WTC11 (cell line): Measurements from ENCODE around the gene UTP14C.

Source experiments
- ATF1 ChIP-seq: sonication (generic); formaldehyde crosslinking; IDR thresholded peaks from 2 replicates; pipeline ENCODE4 v1.8.1; 2023; ENCODE audit warnings: mild to moderate bottlenecking, moderate library complexity, missing genetic modification reagents
- KAT7 ChIP-seq: sonication (generic); formaldehyde crosslinking; IDR thresholded peaks from 2 replicates; pipeline ENCODE4 v1.8.1; 2023; ENCODE audit warnings: missing genetic modification reagents, mild to moderate bottlenecking, borderline replicate concordance
- SP1 ChIP-seq: sonication (generic); formaldehyde crosslinking; conservative IDR thresholded peaks from 2 replicates; pipeline ENCODE4 v1.8.1; 2022; ENCODE audit warnings: missing genetic modification reagents
- TF ChIP-seq, protein P1 (sequence below): fragments of 200-600 bp; IDR thresholded peaks from 2 replicates; pipeline ENCODE4 v1.8.0; 2022; ENCODE audit warnings: antibody characterized with exemption
- TF ChIP-seq, protein P2 (sequence below): sonication (generic); formaldehyde crosslinking; conservative IDR thresholded peaks from 2 replicates; pipeline ENCODE4 v1.8.1; 2022; ENCODE audit warnings: mild to moderate bottlenecking, missing genetic modification reagents
- TF ChIP-seq, protein P3 (sequence below): sonication (generic); formaldehyde crosslinking; IDR thresholded peaks from 2 replicates; pipeline ENCODE4 v1.8.1; 2022; ENCODE audit warnings: low read depth, mild to moderate bottlenecking, moderate library complexity, missing genetic modification reagents, borderline replicate concordance
- TF ChIP-seq, protein P4 (sequence below): sonication (generic); formaldehyde crosslinking; IDR thresholded peaks from 2 replicates; pipeline ENCODE4 v1.8.0; 2022; ENCODE audit warnings: mild to moderate bottlenecking, missing genetic modification reagents
- TF ChIP-seq, protein P5 (sequence below): sonication (generic); formaldehyde crosslinking; IDR thresholded peaks from 2 replicates; pipeline ENCODE4 v1.8.0; 2023; ENCODE audit warnings: mild to moderate bottlenecking, missing genetic modification reagents
- TF ChIP-seq, protein P6 (sequence below): sonication (generic); formaldehyde crosslinking; IDR thresholded peaks from 2 replicates; pipeline ENCODE4 v1.8.1; 2023; ENCODE audit warnings: mild to moderate bottlenecking, missing genetic modification reagents, moderate library complexity
- TF ChIP-seq, protein P7 (sequence below): sonication (generic); formaldehyde crosslinking; conservative IDR thresholded peaks from 2 replicates; pipeline ENCODE4 v1.8.1; 2023; ENCODE audit warnings: mild to moderate bottlenecking, low read depth, missing genetic modification reagents, moderate library complexity
- TF ChIP-seq, protein P8 (sequence below): sonication (generic); formaldehyde crosslinking; IDR thresholded peaks from 2 replicates; pipeline ENCODE4 v1.8.1; 2022; ENCODE audit warnings: missing genetic modification reagents, borderline replicate concordance

DNA sequence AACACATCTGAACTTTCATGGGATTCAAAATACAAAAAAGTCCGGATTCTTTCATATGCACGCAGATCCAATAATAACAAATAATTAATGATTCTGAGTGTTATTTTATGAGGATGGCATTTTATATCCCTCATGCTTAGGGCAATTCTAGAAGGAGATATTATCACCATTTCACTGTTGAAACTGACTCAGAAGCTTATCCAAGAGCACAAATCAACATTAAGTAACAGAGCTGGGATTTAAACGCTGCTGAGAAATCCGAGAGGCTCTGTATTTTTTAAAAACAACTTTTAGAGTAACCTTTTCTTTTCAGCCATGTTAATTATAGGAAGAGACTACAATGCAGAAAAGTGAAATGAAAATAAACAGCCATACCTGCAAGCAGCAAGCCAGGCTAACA is 43.6 kb upstream of the UTP14C start:
- TF ChIP-seq ATF1 (no peak), SP1 (CRISPR knock-in tag) (no peak), KAT7 (CRISPR knock-in tag) (no peak)
- TF ChIP-seq, protein P1, sequence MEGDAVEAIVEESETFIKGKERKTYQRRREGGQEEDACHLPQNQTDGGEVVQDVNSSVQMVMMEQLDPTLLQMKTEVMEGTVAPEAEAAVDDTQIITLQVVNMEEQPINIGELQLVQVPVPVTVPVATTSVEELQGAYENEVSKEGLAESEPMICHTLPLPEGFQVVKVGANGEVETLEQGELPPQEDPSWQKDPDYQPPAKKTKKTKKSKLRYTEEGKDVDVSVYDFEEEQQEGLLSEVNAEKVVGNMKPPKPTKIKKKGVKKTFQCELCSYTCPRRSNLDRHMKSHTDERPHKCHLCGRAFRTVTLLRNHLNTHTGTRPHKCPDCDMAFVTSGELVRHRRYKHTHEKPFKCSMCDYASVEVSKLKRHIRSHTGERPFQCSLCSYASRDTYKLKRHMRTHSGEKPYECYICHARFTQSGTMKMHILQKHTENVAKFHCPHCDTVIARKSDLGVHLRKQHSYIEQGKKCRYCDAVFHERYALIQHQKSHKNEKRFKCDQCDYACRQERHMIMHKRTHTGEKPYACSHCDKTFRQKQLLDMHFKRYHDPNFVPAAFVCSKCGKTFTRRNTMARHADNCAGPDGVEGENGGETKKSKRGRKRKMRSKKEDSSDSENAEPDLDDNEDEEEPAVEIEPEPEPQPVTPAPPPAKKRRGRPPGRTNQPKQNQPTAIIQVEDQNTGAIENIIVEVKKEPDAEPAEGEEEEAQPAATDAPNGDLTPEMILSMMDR, result no peak
- TF ChIP-seq, protein P2, sequence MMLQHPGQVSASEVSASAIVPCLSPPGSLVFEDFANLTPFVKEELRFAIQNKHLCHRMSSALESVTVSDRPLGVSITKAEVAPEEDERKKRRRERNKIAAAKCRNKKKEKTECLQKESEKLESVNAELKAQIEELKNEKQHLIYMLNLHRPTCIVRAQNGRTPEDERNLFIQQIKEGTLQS (CRISPR knock-in tag), result no peak
- TF ChIP-seq, protein P3, sequence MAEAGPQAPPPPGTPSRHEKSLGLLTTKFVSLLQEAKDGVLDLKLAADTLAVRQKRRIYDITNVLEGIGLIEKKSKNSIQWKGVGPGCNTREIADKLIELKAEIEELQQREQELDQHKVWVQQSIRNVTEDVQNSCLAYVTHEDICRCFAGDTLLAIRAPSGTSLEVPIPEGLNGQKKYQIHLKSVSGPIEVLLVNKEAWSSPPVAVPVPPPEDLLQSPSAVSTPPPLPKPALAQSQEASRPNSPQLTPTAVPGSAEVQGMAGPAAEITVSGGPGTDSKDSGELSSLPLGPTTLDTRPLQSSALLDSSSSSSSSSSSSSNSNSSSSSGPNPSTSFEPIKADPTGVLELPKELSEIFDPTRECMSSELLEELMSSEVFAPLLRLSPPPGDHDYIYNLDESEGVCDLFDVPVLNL (CRISPR knock-in tag), result no peak
- TF ChIP-seq, protein P4, sequence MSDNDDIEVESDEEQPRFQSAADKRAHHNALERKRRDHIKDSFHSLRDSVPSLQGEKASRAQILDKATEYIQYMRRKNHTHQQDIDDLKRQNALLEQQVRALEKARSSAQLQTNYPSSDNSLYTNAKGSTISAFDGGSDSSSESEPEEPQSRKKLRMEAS, result no peak
- TF ChIP-seq, protein P5, sequence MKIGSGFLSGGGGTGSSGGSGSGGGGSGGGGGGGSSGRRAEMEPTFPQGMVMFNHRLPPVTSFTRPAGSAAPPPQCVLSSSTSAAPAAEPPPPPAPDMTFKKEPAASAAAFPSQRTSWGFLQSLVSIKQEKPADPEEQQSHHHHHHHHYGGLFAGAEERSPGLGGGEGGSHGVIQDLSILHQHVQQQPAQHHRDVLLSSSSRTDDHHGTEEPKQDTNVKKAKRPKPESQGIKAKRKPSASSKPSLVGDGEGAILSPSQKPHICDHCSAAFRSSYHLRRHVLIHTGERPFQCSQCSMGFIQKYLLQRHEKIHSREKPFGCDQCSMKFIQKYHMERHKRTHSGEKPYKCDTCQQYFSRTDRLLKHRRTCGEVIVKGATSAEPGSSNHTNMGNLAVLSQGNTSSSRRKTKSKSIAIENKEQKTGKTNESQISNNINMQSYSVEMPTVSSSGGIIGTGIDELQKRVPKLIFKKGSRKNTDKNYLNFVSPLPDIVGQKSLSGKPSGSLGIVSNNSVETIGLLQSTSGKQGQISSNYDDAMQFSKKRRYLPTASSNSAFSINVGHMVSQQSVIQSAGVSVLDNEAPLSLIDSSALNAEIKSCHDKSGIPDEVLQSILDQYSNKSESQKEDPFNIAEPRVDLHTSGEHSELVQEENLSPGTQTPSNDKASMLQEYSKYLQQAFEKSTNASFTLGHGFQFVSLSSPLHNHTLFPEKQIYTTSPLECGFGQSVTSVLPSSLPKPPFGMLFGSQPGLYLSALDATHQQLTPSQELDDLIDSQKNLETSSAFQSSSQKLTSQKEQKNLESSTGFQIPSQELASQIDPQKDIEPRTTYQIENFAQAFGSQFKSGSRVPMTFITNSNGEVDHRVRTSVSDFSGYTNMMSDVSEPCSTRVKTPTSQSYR, result no peak
- TF ChIP-seq, protein P6, sequence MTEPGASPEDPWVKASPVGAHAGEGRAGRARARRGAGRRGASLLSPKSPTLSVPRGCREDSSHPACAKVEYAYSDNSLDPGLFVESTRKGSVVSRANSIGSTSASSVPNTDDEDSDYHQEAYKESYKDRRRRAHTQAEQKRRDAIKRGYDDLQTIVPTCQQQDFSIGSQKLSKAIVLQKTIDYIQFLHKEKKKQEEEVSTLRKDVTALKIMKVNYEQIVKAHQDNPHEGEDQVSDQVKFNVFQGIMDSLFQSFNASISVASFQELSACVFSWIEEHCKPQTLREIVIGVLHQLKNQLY, result no peak
- TF ChIP-seq, protein P7, sequence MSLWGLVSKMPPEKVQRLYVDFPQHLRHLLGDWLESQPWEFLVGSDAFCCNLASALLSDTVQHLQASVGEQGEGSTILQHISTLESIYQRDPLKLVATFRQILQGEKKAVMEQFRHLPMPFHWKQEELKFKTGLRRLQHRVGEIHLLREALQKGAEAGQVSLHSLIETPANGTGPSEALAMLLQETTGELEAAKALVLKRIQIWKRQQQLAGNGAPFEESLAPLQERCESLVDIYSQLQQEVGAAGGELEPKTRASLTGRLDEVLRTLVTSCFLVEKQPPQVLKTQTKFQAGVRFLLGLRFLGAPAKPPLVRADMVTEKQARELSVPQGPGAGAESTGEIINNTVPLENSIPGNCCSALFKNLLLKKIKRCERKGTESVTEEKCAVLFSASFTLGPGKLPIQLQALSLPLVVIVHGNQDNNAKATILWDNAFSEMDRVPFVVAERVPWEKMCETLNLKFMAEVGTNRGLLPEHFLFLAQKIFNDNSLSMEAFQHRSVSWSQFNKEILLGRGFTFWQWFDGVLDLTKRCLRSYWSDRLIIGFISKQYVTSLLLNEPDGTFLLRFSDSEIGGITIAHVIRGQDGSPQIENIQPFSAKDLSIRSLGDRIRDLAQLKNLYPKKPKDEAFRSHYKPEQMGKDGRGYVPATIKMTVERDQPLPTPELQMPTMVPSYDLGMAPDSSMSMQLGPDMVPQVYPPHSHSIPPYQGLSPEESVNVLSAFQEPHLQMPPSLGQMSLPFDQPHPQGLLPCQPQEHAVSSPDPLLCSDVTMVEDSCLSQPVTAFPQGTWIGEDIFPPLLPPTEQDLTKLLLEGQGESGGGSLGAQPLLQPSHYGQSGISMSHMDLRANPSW (CRISPR knock-in tag), result no peak
- TF ChIP-seq, protein P8, sequence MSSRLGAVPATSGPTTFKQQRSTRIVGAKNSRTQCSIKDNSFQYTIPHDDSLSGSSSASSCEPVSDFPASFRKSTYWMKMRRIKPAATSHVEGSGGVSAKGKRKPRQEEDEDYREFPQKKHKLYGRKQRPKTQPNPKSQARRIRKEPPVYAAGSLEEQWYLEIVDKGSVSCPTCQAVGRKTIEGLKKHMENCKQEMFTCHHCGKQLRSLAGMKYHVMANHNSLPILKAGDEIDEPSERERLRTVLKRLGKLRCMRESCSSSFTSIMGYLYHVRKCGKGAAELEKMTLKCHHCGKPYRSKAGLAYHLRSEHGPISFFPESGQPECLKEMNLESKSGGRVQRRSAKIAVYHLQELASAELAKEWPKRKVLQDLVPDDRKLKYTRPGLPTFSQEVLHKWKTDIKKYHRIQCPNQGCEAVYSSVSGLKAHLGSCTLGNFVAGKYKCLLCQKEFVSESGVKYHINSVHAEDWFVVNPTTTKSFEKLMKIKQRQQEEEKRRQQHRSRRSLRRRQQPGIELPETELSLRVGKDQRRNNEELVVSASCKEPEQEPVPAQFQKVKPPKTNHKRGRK (CRISPR knock-in tag), result no peak
